Fibroblast of skin of back (primary cell): ENCODE results near the gene SHISA9.

Experiments used
- DNase-seq: peaks from one replicate; pipeline ENCODE4 v3.0.0-alpha.2; 2013

SHISA9 gene

GRCh38 chr16:13081825-13082331, 180.5 kb downstream of the SHISA9 start:
- DNase-seq: no peak

DNA sequence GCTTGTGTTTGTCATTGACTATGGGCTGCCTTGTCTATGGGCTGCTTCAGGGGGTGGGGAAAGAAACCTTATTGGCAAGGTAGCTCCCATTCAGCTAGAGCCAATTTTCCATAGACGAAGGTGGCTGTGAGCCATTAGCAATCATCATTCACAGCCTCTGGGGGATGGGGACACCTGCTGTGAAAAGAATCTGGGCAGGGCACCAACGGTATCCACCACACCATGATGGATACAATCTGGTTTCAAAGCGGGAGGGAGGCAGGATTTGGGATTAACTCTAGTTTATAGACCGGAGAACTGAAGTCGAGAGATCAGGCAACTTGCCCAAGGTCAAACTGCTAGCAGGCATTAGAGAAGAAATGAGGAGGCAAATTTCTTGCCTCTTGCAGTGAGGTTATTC, 182.3 kb downstream of the SHISA9 start:
- DNase-seq: no peak

DNA sequence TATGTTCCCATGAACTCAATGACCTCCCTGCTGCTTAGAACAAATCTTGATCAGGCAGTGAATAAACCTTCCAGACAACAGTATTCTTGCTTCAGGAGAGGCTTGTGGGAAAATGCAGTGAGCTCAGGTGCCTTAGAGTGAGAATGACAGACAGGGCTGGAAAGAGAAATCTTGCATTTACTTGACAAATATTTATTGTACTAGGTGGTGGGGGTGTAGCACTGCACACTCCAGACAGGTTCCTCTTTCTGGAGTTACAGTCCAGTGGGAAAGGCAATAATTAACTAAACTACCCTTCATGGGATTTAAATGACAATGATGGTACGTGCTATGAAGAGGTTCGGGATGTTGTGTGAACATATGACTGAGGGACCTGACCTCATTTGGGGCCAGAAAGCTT, 182.9 kb downstream of the SHISA9 start:
- DNase-seq: no peak

GRCh38 chr16:13093661-13094060, 192.3 kb downstream of the SHISA9 start:
- no peak for DNase-seq

GRCh38 chr16:13095061-13095460, 193.7 kb downstream of the SHISA9 start:
- no peak for DNase-seq

- DNase-seq: no peak
Observed at GRCh38 chr16:13098536-13098935, 197.1 kb downstream of the SHISA9 start.

DNA sequence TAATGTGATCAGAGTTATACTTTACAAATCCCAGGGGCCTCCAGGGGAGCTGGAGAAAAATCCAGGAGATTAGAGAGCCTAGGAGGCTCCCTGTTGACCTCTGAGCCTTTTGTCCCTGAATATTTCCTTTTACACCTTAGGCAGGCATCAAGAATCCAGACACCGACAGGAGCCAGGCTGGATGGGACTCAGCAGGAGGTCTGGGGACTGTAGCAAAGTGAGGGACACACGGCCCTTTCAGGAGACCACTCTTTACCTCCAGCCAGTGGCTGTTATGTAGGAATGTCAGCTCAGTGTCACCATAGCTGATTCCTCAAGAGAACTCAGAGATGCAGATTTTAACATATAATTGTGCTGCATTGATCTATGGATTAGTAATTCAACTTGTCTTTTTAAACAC, 198.4 kb downstream of the SHISA9 start:
- DNase-seq: no peak

DNA sequence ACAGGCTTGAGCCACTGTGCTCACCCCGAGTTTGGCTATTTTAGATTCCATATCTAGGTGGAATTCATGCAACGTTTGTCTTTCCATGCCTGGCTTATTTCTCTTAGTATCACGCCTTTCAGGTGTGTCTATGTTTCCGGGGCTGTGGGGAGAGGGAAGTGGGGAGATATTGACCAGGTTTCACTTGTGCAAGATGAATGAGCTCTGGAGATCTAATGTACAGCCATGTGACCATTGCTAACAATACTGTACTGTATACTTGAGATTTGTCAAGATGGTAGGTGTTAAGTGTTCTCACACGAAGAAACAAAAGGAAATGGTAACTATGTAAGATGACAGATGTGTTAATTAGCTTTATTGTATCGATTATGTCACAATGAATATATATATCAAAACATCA, 199.6 kb downstream of the SHISA9 start:
- DNase-seq: no peak

DNA sequence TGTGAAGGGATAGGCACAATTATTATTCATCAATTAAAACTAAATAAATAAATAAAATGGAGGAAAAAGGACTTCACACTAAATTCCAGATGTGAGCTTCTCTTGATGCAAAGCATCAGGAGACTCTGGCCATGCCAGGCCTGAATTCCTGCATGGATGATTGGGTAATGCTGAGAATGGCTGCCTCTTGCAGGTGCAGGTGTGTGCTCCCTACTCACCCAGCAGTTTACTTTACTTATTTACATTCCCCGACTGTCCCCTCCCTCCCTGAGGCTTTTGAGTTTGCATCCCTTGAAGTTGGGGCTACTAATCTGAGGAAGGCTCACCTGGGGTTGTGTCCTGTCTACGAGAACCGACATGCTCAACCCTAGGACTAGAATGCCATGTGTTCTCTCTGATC, 200.4 kb downstream of the SHISA9 start:
- no peak for DNase-seq

DNA sequence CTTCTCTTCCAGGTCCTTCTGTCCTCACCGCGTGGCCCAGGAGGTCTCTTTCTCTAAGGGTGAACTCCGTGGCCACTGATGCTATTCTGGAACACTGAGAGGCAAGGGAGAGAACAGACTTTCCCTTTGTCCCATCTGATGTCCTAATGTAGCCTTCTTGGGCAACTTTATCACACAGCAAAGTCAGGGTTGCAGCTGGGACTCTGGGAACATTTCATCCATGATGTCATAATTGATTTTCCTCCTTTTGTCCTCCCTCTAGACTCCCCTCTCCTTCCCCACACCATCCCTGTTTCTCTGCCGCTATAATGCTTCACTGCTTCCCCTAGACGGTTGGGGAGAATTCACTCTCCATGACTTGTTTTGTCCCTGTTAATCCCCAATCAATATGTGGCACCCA, 201.0 kb downstream of the SHISA9 start:
- no peak for DNase-seq

DNA sequence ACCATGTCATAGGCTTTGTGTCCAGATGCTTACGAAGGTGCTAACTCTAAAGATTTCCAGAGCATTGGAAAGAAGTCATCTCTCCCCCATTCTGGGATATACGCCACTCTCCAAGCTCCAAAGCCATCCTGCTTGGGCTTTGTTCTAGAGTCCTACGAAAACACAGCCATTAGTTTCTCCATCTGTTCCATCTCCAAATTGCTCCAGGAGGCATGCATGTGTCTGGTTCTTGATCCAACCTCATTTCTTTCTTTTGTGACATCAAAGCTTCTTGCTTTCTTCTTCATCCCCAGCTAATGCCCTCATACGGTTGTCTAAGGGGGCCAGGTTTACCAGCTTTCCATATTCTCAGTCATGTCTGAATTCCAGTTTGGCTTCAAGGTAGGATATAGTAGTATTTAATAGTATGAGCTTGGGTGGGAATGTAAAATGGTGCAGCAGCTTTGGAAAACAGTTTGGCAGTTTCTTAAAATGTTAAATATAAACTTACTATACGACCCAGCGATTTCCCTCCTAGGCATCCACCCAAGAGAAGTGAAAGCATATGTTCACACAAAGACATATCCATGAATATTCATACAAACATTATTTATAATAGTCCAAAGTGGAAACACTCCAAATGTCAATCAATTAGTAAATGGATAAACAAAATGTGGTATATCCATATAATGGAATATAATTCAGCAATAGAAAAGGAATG, 202.6 kb downstream of the SHISA9 start:
- no peak for DNase-seq

- DNase-seq: no peak
Observed at GRCh38 chr16:13104772-13105171, 203.4 kb downstream of the SHISA9 start.

DNA sequence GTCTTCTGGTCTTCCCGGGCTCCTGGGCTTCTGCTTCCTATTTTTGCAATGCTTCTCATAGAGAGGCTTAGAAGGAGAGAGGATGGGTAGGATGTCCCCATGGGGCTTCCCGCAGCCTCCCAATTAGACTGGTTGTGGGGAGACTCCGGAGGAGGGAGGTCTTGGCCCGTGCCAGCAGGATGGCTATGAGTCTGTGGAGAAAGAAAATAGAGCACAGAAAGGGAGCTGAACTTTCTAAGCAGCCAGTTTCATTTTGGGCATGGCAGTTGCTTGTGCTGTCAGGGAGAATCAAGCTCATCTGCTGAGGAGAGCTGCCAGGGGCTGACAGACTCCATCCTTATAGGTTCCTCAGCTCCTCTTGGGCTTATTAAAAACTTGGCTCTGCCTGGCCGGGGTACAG, 204.0 kb downstream of the SHISA9 start:
- DNase-seq: no peak

DNA sequence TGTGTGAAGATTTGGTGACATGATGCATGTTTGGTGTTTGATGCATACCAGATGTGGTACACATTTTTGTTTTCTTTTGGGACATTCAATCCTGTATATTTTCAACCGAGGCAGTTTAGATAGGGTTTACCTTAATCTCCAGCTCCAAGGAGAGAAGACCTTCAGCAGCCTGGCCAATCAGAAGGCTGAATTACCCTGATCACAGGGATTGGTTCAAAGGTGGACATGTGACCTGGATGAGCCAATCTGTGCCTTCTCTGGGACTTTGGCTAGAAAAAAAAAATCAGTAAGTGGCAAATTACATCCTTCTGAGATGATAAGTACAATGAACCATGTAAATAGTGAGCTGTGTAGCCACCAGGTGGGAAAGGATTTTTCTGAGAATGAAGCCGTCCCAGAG, 205.1 kb downstream of the SHISA9 start:
- DNase-seq: no peak

DNA sequence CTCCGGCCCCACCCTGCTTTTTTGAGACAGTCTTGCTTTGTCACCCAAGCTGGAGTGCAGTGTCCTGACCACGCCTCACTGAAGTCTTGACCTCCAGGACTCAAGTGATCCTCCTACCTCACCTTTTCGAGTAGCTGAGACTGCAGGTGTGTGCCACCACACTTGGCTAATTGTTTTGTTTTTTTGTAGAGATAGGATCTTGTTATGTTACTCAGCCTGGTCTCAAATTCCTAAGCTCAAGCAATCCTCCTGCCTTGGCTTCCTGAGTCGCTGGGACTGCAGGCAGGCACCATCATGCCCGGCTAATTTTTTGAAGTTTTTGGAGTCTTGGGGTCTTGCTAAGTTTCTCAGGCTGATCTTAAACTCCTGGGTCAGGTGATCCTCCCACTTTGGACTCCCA, 206.7 kb downstream of the SHISA9 start:
- no peak for DNase-seq

DNA sequence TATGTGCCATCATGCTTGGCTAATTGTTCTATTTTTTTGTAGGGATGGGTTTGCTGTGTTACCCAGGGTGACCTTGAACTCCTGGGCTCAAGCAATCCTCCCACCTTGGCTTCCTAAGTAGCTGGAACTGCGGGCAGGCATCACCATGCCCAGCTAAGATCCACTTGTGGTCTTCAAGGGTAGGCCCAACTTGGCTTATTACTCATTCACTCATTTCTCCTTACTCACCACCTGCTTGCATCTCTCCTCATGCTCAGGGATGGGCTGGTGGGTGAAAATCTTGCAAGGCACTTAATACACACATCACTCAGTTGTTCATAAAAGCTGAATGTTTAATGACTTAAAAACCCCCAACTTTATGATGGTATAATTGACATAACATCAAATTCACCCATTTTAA, 207.8 kb downstream of the SHISA9 start:
- no peak for DNase-seq

GRCh38 chr16:13110124-13110796, 208.9 kb downstream of the SHISA9 start:
- DNase-seq: no peak

DNA sequence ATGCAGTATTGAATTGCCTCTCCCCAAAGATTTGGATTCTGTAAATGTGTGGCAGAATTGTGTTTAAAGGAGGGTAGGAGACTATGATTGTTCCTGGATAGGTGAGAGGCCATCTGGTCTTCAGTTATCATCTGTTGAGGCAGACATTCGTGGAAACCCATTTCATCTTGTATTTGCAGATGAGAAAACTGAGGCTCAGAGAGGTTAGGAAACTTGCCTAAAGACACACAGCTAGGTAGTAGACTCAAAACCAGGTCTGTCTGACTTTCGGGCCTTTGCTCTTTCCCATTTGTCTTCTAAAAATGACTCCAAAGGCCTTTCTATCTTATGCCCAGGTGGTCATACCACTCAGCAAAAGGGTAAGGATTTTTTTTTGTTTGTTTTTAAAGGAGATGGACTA, 210.3 kb downstream of the SHISA9 start:
- no peak for DNase-seq

GRCh38 chr16:13113741-13114140, 212.3 kb downstream of the SHISA9 start:
- no peak for DNase-seq

- no peak for DNase-seq
Observed at GRCh38 chr16:13118091-13118490, 216.7 kb downstream of the SHISA9 start.

GRCh38 chr16:13120091-13120490, 218.7 kb downstream of the SHISA9 start:
- DNase-seq: no peak

DNA sequence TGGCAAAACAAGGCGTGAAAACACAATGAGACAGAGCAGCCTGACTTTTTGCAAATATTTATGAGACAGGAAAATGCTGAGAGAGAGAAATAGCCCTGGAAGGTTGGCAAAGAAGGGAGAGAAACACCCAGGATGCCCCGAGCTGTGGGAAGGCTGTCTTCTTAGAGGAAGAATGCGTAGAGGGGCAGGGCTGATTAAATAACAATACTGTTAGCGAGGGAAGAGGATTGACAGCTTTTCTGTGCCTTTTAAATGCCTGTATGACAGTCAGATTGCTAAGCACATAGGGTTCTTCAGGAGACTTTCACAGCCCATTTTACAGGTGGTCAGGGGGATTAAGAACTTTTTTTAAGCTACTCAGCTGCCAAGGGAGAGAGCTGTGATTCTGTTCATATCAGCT, 219.2 kb downstream of the SHISA9 start:
- DNase-seq: no peak

GRCh38 chr16:13123991-13124390, 222.6 kb downstream of the SHISA9 start:
- DNase-seq: no peak

DNA sequence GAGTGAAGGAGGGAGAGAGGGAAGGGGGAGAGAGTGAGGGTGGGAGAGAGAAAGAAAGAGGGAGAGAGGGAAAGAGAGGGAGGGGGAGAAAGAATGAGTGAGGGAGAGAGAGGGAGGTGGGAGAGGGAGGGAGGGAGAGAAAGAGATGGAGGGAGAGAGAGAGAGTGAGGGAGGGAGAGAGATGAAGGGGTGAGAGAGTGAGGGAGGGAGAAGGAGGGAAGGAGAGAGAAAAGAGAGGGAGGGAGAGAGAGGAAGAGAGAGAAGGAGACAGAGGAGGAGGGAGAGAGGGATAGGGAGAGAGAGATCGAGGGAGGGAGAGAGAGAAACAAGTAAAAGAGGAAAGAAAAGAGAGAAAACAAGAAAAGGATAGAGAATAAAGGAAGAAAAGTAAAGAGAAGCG, 225.7 kb downstream of the SHISA9 start:
- no peak for DNase-seq

DNA sequence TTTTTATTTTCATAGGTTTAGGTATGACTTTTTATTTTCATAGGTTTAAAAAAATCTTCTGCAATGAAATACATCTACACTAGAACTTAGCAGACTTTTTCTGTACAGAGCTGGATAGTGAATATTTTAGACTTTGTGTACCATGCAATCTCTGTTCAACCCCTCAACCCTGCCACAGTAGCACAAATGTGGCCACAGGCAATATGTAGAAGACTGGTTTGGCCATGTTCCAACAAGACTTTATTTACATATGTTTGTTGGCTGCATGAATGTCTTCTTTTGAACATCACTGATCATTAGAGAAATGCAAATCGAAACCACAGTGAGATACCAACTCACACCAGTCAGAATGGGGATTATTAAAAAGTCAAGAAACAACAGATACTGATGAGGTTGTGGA, 229.2 kb downstream of the SHISA9 start:
- DNase-seq: no peak
